ENCODE data around the gene SQOR.

SQOR gene

GRCh38 chr15:45634432-45635190 lies at the start of gene SQOR:
TSS of gene SQOR (plus strand) at chr15:45635029. CDS start at chr15:45658924, 23,895 bp downstream.
- DNase-seq = peak; percentile 79

- no peak for DNase-seq
Measured at GRCh38 chr15:45585069-45585791, 49.6 kb upstream of the SQOR start.

DNA sequence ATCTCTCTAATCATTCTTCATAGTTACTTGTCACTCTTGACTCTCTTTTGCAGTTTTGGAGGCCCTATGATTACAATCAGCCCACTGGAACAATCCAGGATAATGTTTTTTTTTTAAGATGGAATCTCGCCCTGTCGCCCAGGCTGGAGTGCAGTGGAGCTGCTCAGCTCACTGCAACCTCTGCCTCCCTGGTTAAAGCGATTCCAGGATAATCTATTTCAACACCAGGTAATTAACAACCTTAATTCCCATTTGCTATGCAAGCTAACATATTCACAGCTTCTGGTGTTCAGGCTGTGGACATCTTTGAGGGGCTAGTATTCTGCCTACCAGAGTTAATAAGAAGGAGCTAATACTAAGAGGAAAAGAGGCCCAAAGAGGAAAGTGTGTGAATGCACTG lies 48.7 kb upstream of the SQOR start:
- DNase-seq = no peak

DNA sequence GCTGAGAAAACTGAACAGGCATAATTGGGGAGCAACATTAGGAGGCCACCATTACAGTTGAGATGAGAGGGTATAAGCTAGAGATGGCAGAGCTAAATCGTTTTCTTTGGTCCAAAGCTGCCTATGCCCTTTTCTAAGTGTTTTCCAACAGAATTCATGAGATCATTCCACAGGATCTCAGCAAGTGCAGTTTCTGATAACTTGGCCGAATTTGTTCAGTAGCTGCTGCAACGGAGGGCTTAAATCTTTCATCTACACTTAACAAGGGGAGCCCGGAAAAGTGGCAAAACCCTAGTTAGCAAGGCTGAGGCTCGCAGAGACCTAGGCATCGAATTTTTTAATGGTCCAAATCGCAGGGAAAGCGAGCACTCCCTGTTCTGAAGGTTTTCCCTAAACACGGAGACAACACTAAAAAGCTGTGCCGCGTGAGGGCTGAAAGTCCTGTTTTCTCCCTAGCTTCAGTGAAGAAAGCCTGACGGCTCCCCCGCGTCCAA lies 48.2 kb upstream of the SQOR start:
- no peak for DNase-seq

- DNase-seq = peak; percentile 88
Measured at GRCh38 chr15:45587095-45587862, 47.5 kb upstream of the SQOR start, which contains the start of gene BLOC1S6. TSS of gene BLOC1S6 (plus strand) at chr15:45587379. CDS start at chr15:45587444, 65 bp downstream.

DNA sequence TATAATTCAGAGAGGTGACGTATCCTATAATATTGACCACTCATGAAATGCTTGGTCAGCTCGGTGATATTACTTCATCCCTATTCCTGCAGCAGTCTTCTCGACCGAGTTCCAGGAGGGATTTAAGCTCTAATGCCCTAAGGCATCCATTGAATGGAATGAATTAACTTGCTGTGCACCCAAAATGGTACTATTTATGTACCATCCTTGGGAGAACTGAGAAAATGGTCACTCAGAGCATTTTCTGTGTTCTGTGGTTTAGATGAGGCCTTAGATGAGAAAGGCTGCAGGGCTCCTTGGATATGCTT lies 47.0 kb upstream of the SQOR start:
- no peak for DNase-seq

GRCh38 chr15:45588219-45588875 lies 46.5 kb upstream of the SQOR start:
- DNase-seq = no peak

DNA sequence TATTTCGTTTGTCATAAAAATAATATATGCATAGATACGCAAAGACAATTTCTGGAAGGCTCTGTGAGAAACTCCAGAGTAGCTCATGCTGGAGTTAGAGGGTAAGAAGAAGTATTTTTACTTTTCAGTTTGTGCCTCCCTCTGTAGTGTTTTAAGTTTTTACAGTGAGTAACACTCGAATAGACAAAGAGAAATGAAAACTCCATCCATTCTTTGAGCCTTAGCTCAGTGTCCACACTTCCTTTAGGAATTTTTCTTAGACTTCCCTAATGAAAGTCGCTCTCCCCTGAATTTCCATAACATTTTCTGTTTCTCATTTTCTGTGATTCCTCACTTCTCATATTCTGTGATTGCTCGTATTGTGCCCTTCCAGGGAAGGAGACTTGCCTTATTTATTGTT lies 45.6 kb upstream of the SQOR start:
- no peak for DNase-seq

GRCh38 chr15:45594319-45594718 lies 40.5 kb upstream of the SQOR start:
- DNase-seq = no peak

DNA sequence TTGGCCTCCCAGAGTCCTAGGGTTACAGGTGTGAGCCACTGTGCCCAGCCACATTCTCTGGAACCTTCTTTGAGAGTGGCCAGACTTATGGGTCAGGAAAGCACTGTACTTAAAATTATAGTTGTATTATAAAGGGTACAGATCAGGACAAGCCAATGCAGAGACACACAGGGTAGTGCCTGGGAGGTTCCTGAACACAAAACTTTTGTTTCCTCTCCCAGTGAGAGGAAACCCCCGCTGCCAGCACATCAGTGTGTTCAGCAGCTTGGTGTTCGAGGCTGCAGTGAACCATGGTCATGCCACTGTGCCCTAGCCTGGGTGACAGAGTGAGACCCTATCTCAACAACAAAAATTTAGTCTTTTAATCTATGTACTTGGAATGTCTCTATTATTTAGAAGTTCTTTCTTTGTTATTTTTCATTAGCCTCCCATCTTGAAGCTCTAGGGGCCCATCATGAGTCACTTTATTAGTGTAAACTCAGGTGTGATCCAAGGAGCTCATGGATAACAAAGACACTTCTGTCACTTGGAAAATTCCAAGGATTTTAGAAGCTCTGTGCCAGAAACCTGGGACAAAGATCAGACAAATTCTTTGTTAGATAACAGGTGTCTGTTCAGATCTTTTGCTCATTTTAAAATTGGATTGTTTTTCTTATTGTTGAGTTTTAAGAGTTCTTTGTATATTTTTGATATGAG lies 39.8 kb upstream of the SQOR start:
- no peak for DNase-seq

GRCh38 chr15:45603881-45604280 lies 30.9 kb upstream of the SQOR start:
- DNase-seq = no peak

GRCh38 chr15:45604326-45604725 lies 30.5 kb upstream of the SQOR start:
- no peak for DNase-seq

- DNase-seq = no peak
Measured at GRCh38 chr15:45606413-45606812, 28.4 kb upstream of the SQOR start.

DNA sequence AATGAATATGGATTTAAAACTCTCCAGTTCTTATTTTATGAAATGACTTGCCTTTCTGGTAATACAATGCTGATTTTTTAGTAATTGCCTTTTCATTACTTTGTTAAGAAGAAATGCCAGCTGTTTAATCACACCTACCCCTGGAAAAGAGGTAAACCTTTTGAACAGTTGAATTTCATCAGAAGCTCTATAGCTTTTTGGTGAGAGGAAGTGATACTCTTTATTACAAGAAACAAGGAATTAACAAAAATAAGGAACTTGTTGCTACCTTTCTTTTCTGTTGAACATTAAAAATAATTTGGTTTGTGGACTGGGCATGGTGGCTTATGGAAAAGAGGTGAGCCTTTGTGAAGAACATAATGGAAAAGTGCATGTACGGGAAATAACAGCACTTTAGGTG lies 28.0 kb upstream of the SQOR start:
- no peak for DNase-seq

DNA sequence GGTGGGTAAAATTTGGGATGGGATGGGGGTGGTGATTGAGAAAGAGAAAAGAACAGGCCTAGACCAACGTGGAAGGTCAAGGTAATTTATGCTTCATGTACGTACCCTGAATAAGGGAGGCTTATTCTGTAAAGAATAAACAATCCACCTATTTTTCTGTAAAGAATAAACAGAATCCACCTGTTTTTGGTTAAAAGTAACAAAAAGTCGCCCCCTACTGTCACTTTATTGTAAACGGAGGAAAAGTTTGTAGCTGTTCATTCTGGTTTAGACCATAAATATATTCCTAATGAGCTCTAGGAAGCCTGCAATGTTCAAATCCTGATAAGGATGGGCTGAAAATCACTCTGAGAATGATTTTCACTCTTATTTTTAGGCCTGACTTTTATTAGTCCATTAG lies 23.5 kb upstream of the SQOR start:
- DNase-seq = no peak

DNA sequence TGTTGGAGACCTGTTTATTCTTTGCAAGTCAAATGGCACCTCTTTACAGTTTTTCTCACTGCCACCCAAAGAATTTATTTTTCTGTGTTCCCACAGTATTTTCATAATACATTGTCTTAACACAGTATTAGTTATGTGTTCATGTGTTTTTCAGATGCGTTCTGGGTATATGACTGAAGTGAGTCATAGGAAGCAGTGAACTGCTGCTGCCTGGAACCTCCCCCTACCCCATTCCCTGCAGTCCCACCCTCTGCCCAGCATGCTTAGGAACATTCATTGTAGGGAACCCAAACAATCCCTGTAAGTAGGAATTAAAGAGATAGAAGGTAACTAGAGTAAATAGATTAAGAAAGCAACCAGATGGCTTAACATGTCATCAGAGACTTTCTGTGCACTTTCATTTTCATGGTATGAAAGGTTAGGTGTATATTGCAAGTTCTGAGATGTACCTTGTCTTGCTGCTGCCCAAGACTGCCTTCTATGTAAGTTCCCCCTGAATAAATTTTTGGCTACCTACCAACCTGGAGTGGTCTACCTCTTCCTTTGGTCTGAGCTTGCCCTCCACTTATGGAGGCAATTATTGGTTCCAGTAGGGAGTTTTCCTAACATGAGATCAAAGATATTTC lies 21.9 kb upstream of the SQOR start:
- no peak for DNase-seq

DNA sequence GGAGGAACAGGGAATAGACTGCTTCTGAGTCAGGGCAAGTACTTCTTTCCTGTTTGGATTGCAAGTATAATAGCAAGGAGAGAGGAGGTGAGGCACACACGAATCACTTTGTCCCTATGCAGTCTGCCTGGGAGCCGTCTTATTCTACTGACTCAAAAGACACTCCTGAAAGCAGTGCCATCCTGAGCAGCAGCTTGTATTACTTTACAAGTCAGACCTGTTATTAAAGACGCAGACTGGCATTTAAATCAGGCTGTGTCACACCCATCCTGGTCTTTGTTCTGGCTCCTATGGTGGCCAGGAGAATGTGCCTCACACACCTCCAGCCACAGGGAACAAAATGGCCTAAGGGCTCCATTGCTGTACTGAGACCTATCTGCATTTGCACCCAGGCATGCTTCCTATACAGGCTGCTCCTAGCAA lies 17.9 kb upstream of the SQOR start:
- DNase-seq = no peak

DNA sequence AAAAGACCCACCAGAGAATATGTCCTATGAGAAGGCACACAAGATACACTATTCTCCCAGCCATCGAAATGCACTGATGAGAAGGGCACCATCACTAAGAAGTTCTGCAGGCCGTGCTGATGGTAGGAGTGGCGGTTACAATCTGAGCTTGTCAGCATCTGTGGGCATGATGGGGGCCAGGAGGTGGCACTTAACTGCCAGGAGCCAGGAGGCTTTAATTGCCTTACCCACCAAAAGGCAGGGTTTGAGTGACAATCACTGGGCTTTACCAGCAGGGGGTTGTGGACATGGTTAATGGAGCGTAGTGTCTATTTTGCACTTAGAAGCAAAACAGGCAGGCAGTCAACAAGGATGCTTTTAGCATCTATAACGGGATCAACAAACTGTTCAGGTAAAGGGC lies 16.0 kb upstream of the SQOR start:
- DNase-seq = no peak

DNA sequence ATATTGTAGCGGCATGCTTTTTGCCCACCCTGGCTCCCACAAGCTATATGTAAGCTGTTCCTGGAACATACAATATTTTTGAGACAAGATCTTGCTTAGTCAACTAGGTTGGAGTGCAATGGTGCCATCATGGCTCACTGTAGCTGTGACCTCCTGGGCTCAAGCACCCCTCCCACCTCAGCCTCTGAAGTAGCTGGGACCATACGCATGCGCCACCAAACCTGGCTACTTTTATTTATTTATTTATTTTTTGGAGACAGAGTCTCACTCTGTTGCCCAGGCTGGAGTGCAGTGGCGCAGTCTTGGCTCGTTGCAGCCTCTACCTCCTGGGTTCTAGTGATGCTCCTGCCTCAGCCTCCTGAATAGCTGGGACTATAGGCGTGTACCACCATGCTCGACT lies 6.7 kb upstream of the SQOR start:
- DNase-seq = no peak

DNA sequence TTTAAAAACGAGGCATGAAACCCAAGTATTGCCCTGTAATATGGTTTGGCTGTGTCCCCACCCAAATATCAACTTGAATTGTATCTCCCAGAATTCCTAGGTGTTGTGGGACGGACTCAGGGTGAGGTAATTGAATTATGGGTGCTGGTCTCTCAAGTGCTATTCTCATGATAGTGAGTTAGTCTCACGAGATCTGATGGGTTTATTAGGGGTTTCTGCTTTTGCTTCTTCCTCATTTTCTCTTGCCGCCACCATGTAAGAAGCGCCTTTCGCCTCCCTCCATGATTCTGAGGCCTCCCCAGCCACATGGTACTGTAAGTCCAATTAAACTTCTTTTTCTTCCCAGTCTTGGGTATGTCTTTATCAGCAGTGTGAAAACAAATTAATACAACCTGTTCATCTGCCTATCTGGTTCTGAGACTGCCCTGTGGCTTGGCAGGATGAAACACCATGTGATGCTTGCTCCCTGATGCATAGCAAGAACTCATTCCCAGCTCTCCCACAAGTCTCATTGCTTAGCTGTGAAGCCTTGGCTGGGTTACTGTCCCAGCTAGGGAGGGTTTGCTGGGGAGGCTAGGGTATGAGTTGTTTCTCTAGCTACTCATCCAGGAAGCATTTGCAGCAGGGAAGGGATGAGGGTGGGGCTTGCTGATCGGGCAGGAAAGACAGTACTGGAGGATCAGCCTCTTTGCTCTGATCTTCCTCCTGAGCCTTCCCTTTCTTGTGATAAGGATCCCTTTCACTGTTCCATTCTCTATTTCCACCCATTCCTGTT lies 3.7 kb upstream of the SQOR start:
- DNase-seq = no peak

DNA sequence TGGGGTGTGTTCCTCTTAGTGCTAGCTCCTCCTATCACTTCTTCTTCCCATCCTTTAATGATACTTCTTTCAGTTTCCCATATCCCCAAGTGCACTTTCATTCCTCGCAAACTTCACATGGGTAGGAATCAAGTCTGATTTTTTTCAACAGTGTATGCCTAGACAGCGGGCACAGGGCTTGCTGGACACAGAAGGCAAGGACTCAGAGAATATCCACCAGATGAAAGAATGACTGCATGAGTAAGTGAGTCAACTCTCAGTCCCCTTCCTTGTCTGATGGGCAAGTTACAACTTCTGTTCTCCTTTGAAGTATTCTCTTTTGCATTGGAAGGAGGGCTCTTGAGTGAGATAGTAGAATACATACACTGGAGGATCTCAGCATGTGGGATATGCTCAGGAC lies 3.1 kb upstream of the SQOR start:
- DNase-seq = no peak
